AG08396 (cell line): ENCODE data around the gene CA4.
A peak's percentile ranks its signal among the peaks of the same experiment; 100 is the strongest.

Experiments used
- DNase-seq: peaks from one replicate; pipeline ENCODE4 v3.0.0; 2012; ENCODE audit warnings: low spot score, mixed read lengths

The CA4 gene

GRCh38 chr17:60130466-60130865 is 19.3 kb upstream of the CA4 start:
- DNase-seq: no peak

- peak; percentile 62 for DNase-seq
These were observed 15.2 kb upstream of the CA4 start for GRCh38 chr17:60134396-60135150.

- DNase-seq: peak; percentile 97
These were observed 14.4 kb upstream of the CA4 start for GRCh38 chr17:60135151-60135950.

- DNase-seq: no peak
These were observed 13.7 kb upstream of the CA4 start for GRCh38 chr17:60135951-60136666.

GRCh38 chr17:60137731-60138130 is 12.0 kb upstream of the CA4 start:
- DNase-seq: no peak

DNA sequence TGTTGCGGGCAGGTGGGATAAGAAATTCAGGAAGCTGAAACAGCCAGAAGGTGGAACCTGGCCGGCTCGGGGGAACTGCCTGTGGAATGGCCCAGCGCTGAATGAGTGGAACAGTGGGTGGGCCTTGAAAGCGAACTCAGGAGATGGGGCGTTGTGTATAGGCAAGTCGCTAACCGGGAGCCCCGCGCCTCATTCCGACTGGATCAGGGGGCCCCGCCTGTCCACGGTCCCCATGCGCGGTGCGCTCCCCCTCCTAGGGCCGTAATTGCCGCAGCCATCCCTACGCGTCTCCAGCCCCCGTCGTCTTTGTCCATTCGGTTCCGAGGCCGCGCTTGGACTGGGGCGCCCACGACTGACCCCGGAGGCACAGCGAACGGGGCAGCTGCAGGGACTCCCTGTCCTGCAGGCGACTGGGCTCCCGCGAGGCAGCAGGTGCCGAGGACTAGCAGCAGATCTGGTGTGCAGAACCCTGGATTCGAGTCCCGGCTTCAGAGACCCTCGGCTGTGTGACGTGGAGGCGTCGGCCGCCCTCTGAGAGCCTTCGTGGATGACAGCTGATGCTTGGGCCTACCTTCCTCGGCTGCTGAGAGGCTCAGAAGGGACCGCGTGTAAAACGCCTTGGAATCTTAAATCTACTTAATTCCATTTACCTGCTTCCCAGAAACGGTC is 10.9 kb upstream of the CA4 start:
- no peak for DNase-seq

GRCh38 chr17:60139438-60140285 is 10.1 kb upstream of the CA4 start:
- DNase-seq: peak; percentile 84

DNA sequence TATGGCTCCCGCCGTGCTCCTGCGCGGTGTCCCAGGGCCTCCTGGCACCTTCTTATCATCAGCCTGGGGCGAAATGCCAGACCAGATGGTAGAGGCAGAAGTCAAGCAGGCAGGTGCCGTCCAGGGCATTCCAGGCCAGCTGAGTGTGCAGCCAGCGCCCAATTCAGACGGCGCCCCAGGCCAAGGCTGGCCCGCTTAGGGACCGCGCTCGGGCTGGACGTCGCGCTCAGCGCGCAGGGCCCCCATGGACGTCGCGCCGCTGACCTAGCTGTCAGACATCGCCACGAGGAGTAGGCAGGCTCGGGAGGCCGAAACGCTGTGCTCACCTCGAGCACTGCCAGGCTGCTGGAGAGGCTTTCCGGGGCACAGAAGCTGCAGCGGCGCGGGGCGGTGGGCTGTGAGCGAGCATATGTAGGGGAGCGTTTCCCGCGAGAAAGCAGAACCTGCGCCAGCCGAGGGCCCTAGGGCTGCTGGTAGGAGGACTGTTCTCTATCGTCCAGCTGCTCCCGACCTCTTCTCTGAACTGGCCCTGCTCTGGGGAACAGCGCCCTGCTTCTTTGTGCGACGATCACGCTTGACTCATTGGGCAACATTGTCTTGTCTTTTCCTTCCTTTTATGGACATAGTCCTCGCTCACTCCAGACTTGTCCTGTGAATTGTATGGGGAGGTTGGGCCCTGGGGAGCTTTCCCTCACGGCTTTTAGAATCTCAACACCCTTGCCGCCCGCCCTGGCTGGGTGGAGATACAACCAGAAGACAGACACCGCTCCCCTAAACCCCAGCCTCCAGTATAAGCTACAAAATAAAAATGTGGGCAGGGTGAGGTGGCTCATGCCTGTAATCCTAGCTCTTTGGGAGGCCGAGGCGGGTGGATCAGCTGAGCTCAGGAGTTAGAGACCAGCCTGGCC is 8.4 kb upstream of the CA4 start:
- DNase-seq: no peak

DNA sequence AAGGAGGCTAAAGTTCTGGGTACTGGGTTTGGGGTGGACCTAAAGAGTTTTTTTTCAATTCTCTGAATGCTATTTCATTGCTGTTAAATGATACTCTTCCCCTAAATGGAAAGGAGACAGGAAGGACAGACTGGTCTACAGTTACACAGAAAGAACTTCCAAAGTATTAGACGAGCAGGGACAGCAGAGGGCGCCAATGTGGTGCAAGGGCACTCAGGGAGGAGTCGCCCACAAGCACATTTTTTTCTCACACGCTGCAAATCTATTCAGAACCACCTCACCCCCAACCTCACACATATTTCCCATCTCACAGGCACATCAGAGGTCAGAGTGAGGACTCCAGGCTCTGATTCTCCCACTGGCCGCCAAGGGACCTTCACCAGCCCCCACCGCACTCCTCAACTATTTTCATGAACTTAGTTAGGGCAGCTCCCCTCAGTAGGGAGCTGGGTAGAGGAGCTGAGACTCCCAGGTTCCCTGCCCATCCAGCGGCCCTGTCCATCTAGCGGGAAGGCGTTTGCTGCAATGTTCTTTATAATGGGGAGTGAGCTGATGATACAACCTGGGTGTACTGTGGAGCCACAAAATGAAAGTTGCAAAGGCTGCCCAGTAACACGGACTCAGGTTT is 6.8 kb upstream of the CA4 start:
- peak; percentile 84 for DNase-seq

GRCh38 chr17:60145006-60145935 is 4.5 kb upstream of the CA4 start:
- no peak for DNase-seq

- no peak for DNase-seq
These were observed 3.6 kb upstream of the CA4 start for GRCh38 chr17:60146206-60146605.

GRCh38 chr17:60147553-60148223 is 2.1 kb upstream of the CA4 start:
- DNase-seq: no peak

DNA sequence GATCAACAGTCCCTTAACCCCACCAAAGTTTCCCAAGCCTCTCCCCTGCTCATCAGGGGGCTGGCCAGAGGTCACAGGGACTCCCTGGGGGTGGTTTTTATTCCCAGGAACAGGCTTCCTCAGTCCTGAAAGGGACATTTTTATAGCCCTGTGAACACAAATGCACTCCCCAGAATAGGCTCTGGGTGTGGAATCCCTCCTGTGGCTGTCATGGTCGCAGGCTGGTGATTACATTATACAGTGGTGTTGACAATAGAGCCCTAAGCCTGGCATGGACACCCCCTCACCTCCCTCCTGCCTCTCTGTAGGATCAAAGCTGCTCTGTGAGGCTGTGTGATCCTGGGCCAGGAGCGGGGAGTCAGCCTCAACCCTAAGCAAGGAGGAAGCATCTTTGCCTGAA is 1.4 kb upstream of the CA4 start:
- no peak for DNase-seq

GRCh38 chr17:60151355-60151754 is 1.6 kb downstream of the CA4 start:
- no peak for DNase-seq

DNA sequence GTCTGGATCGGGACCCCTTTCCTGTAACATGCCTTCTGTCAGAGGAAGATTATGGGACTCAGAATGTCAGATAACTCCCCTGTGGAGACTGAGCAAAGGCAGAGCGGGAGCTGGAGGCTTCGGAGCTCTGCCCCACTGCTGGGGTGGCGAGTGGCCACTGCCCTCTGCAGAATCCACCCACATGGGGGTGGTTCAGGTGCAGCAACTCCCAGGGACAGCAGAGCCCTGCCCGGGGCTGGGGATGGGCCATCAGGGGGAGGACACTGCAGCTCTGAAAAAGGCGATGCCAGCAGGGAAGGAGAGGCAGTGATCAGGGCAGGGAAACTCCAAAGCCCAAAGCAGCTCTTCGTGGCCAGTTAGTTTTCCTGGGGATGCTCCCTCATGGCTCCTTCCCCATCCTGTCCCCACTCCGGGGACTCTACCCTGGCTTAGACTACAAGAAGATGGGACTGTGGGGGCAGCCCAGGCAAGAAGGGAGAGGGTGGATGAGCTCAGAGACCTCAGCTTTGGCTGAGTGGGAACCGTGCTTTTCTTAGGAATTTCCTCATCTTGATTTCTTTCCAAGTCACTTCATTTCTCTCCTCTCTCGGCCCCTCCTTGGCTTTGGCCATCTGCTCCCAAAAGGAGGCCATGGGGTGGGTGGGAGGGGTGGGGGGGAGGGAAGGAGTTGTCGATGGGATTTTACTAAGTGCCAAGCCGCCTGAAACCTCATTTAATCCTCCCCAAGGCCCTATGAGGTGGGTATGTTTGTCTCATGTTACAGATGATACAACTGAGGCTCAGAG is 4.0 kb downstream of the CA4 start:
- DNase-seq: no peak

- DNase-seq: peak; percentile 66
These were observed 5.0 kb downstream of the CA4 start for GRCh38 chr17:60154616-60155426.
